ENCODE results near the gene EPHA1. TPM values are rescaled to one million over a fixed set of nuclear protein-coding genes. Genes with fewer than 3 reads are reported as not detected.
A peak's percentile ranks its signal among the peaks of the same experiment; 100 is the strongest.

The EPHA1 gene
- total RNA-seq, 1 experiment from 2014 or later = 0.20 TPM

- no peak for DNase-seq (ENCODE audit: low read depth)
These were observed 19.1 kb downstream of the EPHA1 start for GRCh38 chr7:143389316-143390103.

GRCh38 chr7:143388491-143389101 lies 20.1 kb downstream of the EPHA1 start:
- DNase-seq (ENCODE audit: low read depth) = no peak

- DNase-seq (ENCODE audit: low read depth) = no peak
These were observed 20.6 kb downstream of the EPHA1 start for GRCh38 chr7:143388051-143388450.

- no peak for DNase-seq (ENCODE audit: low read depth)
These were observed 21.3 kb downstream of the EPHA1 start for GRCh38 chr7:143387156-143387975.

GRCh38 chr7:143385891-143386781 lies 22.5 kb downstream of the EPHA1 start:
- no peak for DNase-seq (ENCODE audit: low read depth)

GRCh38 chr7:143384661-143385631 lies 23.7 kb downstream of the EPHA1 start:
- DNase-seq (ENCODE audit: low read depth) = no peak

- no peak for DNase-seq (ENCODE audit: low read depth)
These were observed 24.5 kb downstream of the EPHA1 start for GRCh38 chr7:143384148-143384547.

GRCh38 chr7:143383642-143383957 lies 25.1 kb downstream of the EPHA1 start:
- no peak for DNase-seq (ENCODE audit: low read depth)

- DNase-seq (ENCODE audit: low read depth) = no peak
These were observed 25.6 kb downstream of the EPHA1 start for GRCh38 chr7:143382791-143383641.

GRCh38 chr7:143382126-143382790 lies 26.4 kb downstream of the EPHA1 start:
- no peak for DNase-seq (ENCODE audit: low read depth)

GRCh38 chr7:143381427-143382125 lies 27.1 kb downstream of the EPHA1 start:
- peak; percentile 76 for DNase-seq (ENCODE audit: low read depth)

GRCh38 chr7:143380646-143381426 lies 27.8 kb downstream of the EPHA1 start, which contains the start of gene ZYX:
ZYX (plus strand) TSS chr7:143381345; CDS start chr7:143381572, 227 bp downstream.
- DNase-seq (ENCODE audit: low read depth) = peak; percentile 90

GRCh38 chr7:143380260-143380645 lies 28.4 kb downstream of the EPHA1 start:
- peak; percentile 84 for DNase-seq (ENCODE audit: low read depth)

- no peak for DNase-seq (ENCODE audit: low read depth)
These were observed 28.9 kb downstream of the EPHA1 start for GRCh38 chr7:143379611-143380259.

- no peak for DNase-seq (ENCODE audit: low read depth)
These were observed 32.3 kb downstream of the EPHA1 start for GRCh38 chr7:143376396-143376795.

GRCh38 chr7:143375298-143376034 lies 33.2 kb downstream of the EPHA1 start:
- no peak for DNase-seq (ENCODE audit: low read depth)
